Colon (tissue), 2 donors: ENCODE data around the gene PRSS12.

Experiments
- FAIRE-seq: peaks from 2 replicates; lab custom pipeline; 2012; peaks lifted over from hg19 to GRCh38; lab: Jason Lieb, UNC
- donor health status: control.
- donor health status: control.

Gene PRSS12

DNA sequence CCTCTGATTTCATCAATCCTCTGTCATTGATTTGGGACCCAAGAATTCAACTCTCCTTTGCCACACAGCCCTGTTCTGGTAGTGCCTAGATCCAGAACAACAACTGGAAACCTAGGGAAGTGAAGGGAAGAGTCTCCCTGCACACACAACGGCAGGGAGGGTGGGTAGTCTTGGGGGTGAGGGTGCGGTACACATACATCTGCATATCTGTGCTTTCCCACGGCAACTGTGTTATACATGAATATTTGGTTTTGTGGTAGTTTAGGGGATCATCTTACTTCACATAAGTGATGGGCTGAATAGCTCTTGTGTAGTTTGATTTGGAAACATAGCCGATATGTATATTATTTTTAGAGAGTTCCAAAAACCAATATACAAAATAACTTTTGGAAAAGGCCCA, 3.3 kb upstream of the PRSS12 start:
- FAIRE-seq = no peak

GRCh38 chr4:118354913-118355312, 2.1 kb upstream of the PRSS12 start:
- FAIRE-seq = no peak

DNA sequence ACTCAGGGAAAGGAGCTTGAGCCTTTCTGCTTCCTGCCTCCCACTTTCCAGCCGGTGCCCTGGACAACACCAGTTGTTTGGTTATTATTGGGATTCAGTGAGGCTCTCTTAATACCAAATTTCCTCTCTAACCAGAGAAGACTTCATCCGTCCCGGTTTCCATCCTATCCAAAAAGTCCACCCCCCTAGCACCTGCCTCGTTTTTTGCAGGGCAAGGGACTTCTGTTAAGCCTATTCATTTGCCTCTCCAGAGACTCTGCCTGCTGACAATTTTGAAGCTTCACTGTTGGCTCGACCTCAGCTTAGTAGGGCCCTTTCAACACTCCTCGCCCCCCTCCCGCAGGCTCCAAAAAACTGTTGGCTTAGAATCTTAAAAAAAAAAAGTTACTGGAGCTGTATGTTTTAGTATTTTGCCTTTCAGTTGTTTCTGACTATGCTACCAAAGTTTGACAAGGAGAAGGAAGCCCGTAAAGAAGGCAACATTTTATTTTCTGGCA, 779 bp upstream of the PRSS12 start:
- no peak for FAIRE-seq

DNA sequence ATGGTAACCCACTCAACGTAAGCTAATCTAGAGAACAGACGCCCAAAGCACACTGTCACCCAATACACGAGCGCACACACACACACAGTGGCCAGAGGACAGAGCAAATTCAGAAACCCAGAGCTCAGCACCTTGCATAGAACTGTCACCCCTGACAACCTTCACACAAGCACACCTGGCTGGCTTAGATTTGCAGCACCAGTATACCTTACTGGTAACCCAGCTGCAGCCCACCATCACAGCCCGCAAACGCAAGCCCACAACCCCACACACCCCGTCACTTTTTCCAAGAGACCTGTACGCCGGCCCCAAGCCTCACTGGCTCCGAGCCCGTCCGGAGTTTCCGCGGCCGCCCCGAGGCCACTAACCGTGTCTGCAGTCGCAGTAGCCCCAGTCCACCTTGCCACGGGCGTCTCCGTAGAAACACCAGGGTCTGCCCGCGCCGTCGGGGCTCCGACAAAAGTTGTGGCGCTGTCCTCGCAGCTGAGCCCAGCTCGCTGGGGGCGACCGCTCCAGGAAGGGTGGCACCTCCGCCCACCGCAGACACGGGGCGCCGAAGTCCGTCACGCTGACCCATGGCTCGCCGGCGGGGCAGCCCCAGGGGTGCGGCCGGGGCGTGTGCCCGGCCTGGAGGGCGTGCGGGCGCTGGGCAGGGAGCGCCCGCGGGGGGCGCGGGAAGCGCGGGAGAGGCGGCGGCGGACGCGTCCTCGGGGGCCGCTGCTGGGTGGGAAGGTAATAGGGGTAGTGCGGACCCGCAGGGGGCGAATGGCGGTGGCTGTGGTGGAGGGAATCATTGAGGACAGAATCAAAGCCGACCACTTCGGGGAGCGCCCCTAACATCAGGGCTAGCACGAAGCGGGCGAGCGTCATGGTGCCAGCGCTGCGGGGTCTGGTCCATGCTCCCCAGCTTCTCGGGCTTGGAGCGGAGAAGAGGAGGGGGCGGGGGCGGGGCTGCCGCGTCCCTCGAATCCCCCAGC, 664 bp downstream of the PRSS12 start:
- FAIRE-seq = no peak

GRCh38 chr4:118350961-118351360, 1.8 kb downstream of the PRSS12 start:
- FAIRE-seq = peak; percentile 70

GRCh38 chr4:118348886-118349285, 3.9 kb downstream of the PRSS12 start:
- no peak for FAIRE-seq

DNA sequence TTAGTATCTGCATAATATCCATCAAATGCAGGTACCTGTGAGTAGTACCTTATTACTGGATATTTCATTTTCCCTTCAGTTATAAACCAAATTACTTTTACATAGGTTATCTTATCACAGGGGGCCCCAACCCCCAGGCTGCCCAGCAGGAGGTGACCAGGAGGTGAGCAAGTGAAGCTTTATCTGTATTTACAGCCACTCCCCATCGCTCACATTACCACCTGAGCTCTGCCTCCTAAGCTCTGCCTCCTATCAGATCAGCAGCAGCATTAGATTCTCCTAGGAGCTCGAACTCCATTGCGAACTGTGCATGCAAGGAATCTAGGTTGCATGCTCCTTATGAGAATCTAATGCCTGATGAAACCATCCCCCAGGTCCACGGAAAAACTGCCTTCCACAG, 6.3 kb downstream of the PRSS12 start:
- FAIRE-seq = no peak

GRCh38 chr4:118345813-118346212, 7.0 kb downstream of the PRSS12 start:
- FAIRE-seq = no peak

GRCh38 chr4:118344801-118345200, 8.0 kb downstream of the PRSS12 start:
- no peak for FAIRE-seq

GRCh38 chr4:118343501-118343900, 9.3 kb downstream of the PRSS12 start:
- no peak for FAIRE-seq

GRCh38 chr4:118340109-118340508, 12.7 kb downstream of the PRSS12 start:
- no peak for FAIRE-seq

- FAIRE-seq = no peak
Observed at GRCh38 chr4:118338981-118339765, 13.6 kb downstream of the PRSS12 start.

DNA sequence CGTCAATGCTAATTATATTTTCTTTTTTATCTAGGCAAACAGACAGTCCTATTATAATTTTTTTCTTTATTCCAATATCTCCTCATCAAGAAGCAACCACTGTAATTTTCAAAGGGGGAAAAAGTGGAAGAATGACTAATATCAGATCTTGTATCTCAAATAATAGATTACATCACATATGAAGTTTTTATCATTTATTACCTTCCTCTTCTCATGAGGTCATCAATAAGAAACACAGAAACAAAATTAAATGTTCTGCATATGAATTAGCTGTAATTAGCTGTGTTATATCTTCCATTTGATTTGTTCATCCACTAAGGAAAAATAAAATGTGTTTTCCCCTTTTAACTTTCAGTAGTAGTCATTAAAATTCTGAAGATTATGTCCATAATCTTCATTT, 14.3 kb downstream of the PRSS12 start:
- peak; percentile 31 for FAIRE-seq

- FAIRE-seq = no peak
Observed at GRCh38 chr4:118337954-118338353, 14.8 kb downstream of the PRSS12 start.

GRCh38 chr4:118335774-118336173, 17.0 kb downstream of the PRSS12 start:
- no peak for FAIRE-seq

DNA sequence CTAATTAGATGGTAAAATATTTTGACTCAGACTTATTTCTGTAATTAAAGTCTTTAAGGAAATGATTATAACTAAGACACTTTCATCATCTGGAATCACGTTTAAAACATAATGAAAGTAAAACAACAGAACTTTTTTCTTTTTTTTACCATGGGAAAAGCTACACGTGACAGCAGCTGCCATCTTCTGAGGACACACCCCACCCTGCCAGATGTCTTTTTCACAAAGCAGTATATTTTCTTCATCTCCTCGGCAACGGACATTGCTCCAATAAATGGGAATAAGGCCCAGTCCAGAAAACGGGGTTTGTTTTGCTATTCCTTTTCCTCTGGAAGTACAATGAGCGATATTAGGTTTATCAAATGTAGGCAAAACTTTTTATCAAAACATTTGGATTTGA, 17.5 kb downstream of the PRSS12 start:
- FAIRE-seq = no peak

DNA sequence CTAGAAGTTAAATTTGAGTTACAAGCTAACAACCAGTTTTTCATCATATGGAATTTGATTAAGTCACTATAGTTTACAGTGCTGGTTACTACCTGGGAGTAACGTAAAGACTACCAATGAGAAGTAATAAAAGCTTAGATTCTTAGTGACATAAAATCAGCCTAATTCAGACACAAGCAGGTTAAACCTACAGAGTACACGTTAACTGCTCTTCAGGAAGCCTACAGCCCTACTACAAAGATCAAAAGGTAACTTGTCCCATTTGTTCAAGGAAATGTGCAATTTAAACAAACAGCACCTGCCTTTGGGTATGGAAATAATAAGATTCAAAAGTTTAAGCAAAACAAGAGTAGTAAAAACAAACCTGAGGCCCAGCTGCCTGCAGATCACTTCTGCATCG, 21.5 kb downstream of the PRSS12 start:
- no peak for FAIRE-seq

DNA sequence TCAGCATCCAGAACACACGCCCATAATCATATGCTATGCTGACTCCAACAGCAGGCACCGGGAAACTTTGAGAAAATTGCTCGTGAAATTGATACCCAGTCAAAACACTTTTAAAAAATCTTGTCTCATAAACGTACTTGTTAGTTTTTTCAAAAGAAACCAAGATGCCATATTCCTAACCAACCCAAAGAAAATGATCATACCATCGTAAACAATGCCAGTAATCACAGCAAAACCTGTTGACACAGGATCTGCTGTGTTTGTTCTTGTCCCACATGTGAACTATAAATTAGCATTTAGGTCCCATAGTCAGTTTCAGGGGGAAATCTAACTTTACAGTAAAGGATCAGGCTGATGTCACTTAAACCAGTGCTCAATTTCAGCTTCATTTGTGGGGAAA, 23.0 kb downstream of the PRSS12 start:
- no peak for FAIRE-seq

- FAIRE-seq = no peak
Observed at GRCh38 chr4:118327554-118328241, 25.1 kb downstream of the PRSS12 start.

GRCh38 chr4:118326585-118326984, 26.2 kb downstream of the PRSS12 start:
- FAIRE-seq = no peak

DNA sequence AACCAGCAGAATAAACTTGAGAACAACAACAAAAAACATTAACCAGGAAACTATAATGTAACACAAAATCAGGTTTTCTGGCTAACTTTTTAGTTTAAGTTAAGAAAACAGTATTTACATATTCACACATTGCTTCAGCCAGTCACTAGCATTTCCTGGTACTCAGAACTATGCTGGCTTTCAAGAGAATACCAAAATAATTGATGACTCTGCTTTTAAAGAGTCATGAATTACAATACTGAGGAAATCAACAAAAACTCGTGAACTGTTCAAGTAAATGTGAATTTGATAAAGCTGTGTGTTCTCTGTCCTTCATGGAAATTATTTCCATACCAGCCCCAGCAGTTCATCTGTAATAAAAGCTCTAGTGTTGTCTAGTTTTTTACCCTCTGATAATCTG, 27.4 kb downstream of the PRSS12 start:
- FAIRE-seq = no peak

DNA sequence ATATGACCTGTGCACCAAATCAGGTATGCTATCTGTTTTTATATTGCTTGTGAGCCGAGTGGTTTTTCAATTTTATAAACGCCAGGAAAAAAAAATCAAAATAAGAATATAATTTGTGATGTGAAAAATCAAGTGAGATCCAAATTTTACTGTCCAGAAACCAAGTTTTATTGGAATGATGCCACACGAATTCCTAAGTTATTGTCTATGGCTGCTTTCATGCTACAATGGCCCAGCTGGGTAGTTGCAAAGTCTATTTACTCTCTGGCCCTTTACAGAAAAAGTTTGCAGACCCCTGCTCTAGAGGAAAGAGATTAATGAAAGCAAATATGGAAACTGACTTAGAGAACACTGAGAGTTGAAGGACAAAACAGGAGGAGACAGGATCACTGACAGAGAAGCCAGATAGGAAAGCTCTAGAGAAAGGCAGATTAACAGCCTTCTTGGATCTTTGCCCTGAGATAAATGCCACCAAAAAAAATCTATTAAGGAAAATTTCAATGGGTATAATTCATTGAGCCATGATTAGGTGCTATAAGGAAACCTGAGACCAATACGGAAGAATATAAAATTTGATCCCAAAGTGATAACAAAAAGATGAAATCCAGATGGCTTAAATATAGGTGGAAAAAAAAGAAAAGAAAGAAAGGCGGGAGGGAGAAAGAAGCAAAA, 29.8 kb downstream of the PRSS12 start:
- FAIRE-seq = no peak
